H9 (cell line): Measurements from ENCODE around the gene KIF26B. TPM values are rescaled to one million over a fixed set of nuclear protein-coding genes. Genes with fewer than 3 reads are reported as not detected.

ENCODE experiments used
- DNase-seq: peaks from one replicate; pipeline ENCODE4 v3.0.0-alpha.2; 2017
- H2AFZ ChIP-seq: one replicate; pipeline ENCODE4 v1.6.1; 2013; ENCODE audit warnings: mild to moderate bottlenecking, low read length, control low read depth, moderate library complexity
- H2AK5ac ChIP-seq: 2 replicates; pipeline ENCODE4 v1.6.1; 2013; ENCODE audit warnings: low read length, control low read depth, mixed read lengths; ENCODE audit not compliant: insufficient read length
- H2BK120ac ChIP-seq: one replicate; pipeline ENCODE4 v1.6.1; 2013; ENCODE audit warnings: low read depth, mild to moderate bottlenecking, low read length, control low read depth, inconsistent platforms; ENCODE audit not compliant: poor library complexity, severe bottlenecking
- H2BK12ac ChIP-seq: 2 replicates; pipeline ENCODE4 v1.6.1; 2013; ENCODE audit warnings: low read length, control low read depth, mixed read lengths, low read depth; ENCODE audit not compliant: insufficient read length
- H2BK15ac ChIP-seq: 2 replicates; pipeline ENCODE4 v1.6.1; 2013; ENCODE audit warnings: low read depth, low read length, control low read depth
- H2BK20ac ChIP-seq: one replicate; pipeline ENCODE4 v1.6.1; 2013; ENCODE audit warnings: low read depth, mild to moderate bottlenecking, low read length, control low read depth, inconsistent platforms; ENCODE audit not compliant: poor library complexity, severe bottlenecking
- H2BK5ac ChIP-seq: 2 replicates; pipeline ENCODE4 v1.6.1; 2013; ENCODE audit warnings: low read length, control low read depth, mixed read lengths; ENCODE audit not compliant: insufficient read length
- H3K14ac ChIP-seq: 2 replicates; pipeline ENCODE4 v1.6.1; 2013; ENCODE audit warnings: low read length, control low read depth; ENCODE audit not compliant: insufficient read depth
- H3K18ac ChIP-seq: 2 replicates; pipeline ENCODE4 v1.6.1; 2013; ENCODE audit warnings: low read depth, mild to moderate bottlenecking, mixed read lengths, low read length, control low read depth; ENCODE audit not compliant: insufficient read length
- H3K23ac ChIP-seq: 2 replicates; pipeline ENCODE4 v1.6.1; 2013; ENCODE audit warnings: low read length, control low read depth, mixed read lengths, low read depth; ENCODE audit not compliant: insufficient read length
- H3K23me2 ChIP-seq: 2 replicates; pipeline ENCODE4 v1.6.1; 2013; ENCODE audit warnings: low read depth, mild to moderate bottlenecking, mixed read lengths, low read length, control low read depth; ENCODE audit not compliant: insufficient read length, poor library complexity, severe bottlenecking
- H3K27ac ChIP-seq: 2 replicates; pipeline ENCODE4 v1.5.1; 2013; ENCODE audit warnings: low read length, control low read depth, mixed read lengths, low read depth; ENCODE audit not compliant: insufficient read length
- H3K27me3 ChIP-seq: 2 replicates; pipeline ENCODE4 v1.6.1; 2013; ENCODE audit warnings: low read length, control low read depth, inconsistent platforms; ENCODE audit not compliant: insufficient read depth
- H3K4ac ChIP-seq: 2 replicates; pipeline ENCODE4 v1.6.1; 2013; ENCODE audit warnings: low read depth, mild to moderate bottlenecking, control low read depth, inconsistent platforms, low read length, moderate library complexity
- H3K4me1 ChIP-seq: 2 replicates; pipeline ENCODE4 v1.6.1; 2013; ENCODE audit warnings: low read length, control low read depth, inconsistent platforms; ENCODE audit not compliant: insufficient read depth
- H3K4me2 ChIP-seq: 2 replicates; pipeline ENCODE4 v1.6.1; 2013; ENCODE audit warnings: low read length, control low read depth, mixed read lengths; ENCODE audit not compliant: insufficient read length, insufficient read depth
- H3K56ac ChIP-seq: 2 replicates; pipeline ENCODE4 v1.6.1; 2013; ENCODE audit warnings: low read depth, mild to moderate bottlenecking, mixed read lengths, low read length, control low read depth; ENCODE audit not compliant: insufficient read length
- H3K79me1 ChIP-seq: 2 replicates; pipeline ENCODE4 v1.6.1; 2013; ENCODE audit warnings: low read depth, mild to moderate bottlenecking, moderate library complexity, low read length, control low read depth, inconsistent platforms; ENCODE audit not compliant: insufficient read depth, poor library complexity, severe bottlenecking
- H3K79me2 ChIP-seq: 2 replicates; pipeline ENCODE4 v1.6.1; 2013; ENCODE audit warnings: low read length, control low read depth, inconsistent platforms; ENCODE audit not compliant: insufficient read depth
- H3K9ac ChIP-seq: 2 replicates; pipeline ENCODE4 v1.6.1; 2013; ENCODE audit warnings: low read length, control low read depth, mixed read lengths; ENCODE audit not compliant: insufficient read length; ENCODE audit errors: extremely low read depth
- H3K9me3 ChIP-seq: one replicate; pipeline ENCODE4 v1.6.1; 2013; ENCODE audit warnings: low read depth, low read length, inconsistent platforms; ENCODE audit not compliant: control insufficient read depth
- H3T11ph ChIP-seq: one replicate; pipeline ENCODE4 v1.6.1; 2013; ENCODE audit warnings: mild to moderate bottlenecking, low read length, control low read depth, inconsistent platforms
- H4K20me1 ChIP-seq: one replicate; pipeline ENCODE4 v1.6.1; 2013; ENCODE audit not compliant: control insufficient read depth, insufficient read length, insufficient read depth
- H4K5ac ChIP-seq: 2 replicates; pipeline ENCODE4 v1.6.1; 2013; ENCODE audit warnings: low read depth, mild to moderate bottlenecking, mixed read lengths, low read length, control low read depth; ENCODE audit not compliant: insufficient read length
- H4K8ac ChIP-seq: replicated peaks from 2 replicates; pipeline ENCODE4 v1.6.1; 2013; ENCODE audit warnings: low read length, control low read depth, mixed read lengths, low read depth; ENCODE audit not compliant: insufficient read length
- H4K91ac ChIP-seq: 2 replicates; pipeline ENCODE4 v1.6.1; 2013; ENCODE audit warnings: low read depth, mild to moderate bottlenecking, moderate library complexity, mixed read lengths, low read length, control low read depth; ENCODE audit not compliant: insufficient read length
- H3K27ac Mint-ChIP-seq, 3 experiments: 2 replicates in 2 of 3; 3 replicates in 1 of 3; pipeline ENCODE4 v1.8.0; 2020 to 2021; ENCODE audit warnings: mixed read lengths in 3 of 3, mild to moderate bottlenecking in 1 of 3, moderate library complexity in 1 of 3
- H3K27me3 Mint-ChIP-seq: 2 replicates; pipeline ENCODE4 v1.8.0; 2021; ENCODE audit warnings: low read depth, mild to moderate bottlenecking, moderate library complexity, mixed read lengths
- H3K36me3 Mint-ChIP-seq, 3 experiments: 2 replicates in 2 of 3; 3 replicates in 1 of 3; pipeline ENCODE4 v1.8.0; 2020 to 2021; ENCODE audit warnings: low read depth in 3 of 3, mixed read lengths in 3 of 3; ENCODE audit not compliant: insufficient read depth in 1 of 3
- H3K4me1 Mint-ChIP-seq, 2 experiments: 2 replicates each; pipeline ENCODE4 v1.8.0; 2020; ENCODE audit warnings: mixed read lengths in 2 of 2
- H3K4me3 Mint-ChIP-seq, 2 experiments: 2 replicates in 1 of 2; 3 replicates in 1 of 2; pipeline ENCODE4 v1.8.0; 2020 to 2021; ENCODE audit warnings: mild to moderate bottlenecking in 2 of 2, mixed read lengths in 2 of 2, moderate library complexity in 1 of 2
- H3K9me3 Mint-ChIP-seq, 2 experiments: 2 replicates in 1 of 2; 3 replicates in 1 of 2; pipeline ENCODE4 v1.8.0; 2020; ENCODE audit warnings: mild to moderate bottlenecking in 2 of 2, mixed read lengths in 2 of 2, moderate library complexity in 1 of 2
- WGBS: extraction: QIAGEN DNeasy Blood & Tissue Kit; methylation state at CpG from one replicate; pipeline ENCODE4 v1.1.7; 2013; ENCODE audit warnings: missing lambda C conversion rate, low lambda C conversion rate, mixed read lengths; ENCODE audit not compliant: insufficient read length; ENCODE audit errors: extremely low coverage; 5-methylcytosine and 5-hydroxymethylcytosine counted together
- total RNA-seq: library from RNA; stranded (reverse); gene quantifications from 2 replicates; pipeline ENCODE4 v1.2.1, GENCODE V29; 2021
- TF ChIP-seq, protein P1 (sequence below): fragments of 200-600 bp; sonication (generic); conservative IDR thresholded peaks from 3 replicates; pipeline ENCODE4 v1.8.0; 2021; ENCODE audit warnings: antibody characterized with exemption, mild to moderate bottlenecking

Gene KIF26B
- total RNA-seq, 1 experiment from 2014 or later, result 0.13 TPM

- Histone ChIP-seq H3K4me1 (no peaks in the 10 kb centered on the region), H3K56ac (no peak overlapping the region), H3K18ac (no peak overlapping the region), H2BK12ac (no peak overlapping the region), H2AK5ac (no peak overlapping the region), H3K23me2 (no peaks in the 10 kb centered on the region), H2BK5ac (no peak overlapping the region), H4K8ac (no peak overlapping the region), H2BK20ac (no peak overlapping the region), H2BK120ac (no peak overlapping the region), H2AFZ (no peak overlapping the region), H4K20me1 (no peaks in the 10 kb centered on the region), H3K4me2 (no peak overlapping the region), H3K79me2 (no peaks in the 10 kb centered on the region), H3K14ac (no peak overlapping the region), H4K91ac (no peak overlapping the region), H3K23ac (no peak overlapping the region), H3K9me3 (no peaks in the 10 kb centered on the region), H3T11ph (no peak overlapping the region), H3K9ac (no peak overlapping the region), H3K27ac (no peak overlapping the region), H3K79me1 (no peaks in the 10 kb centered on the region), H3K27me3 (no peaks in the 10 kb centered on the region), H4K5ac (no peak overlapping the region), H2BK15ac (no peak overlapping the region), H3K4ac (no peak overlapping the region)
- H3K9me3 Mint-ChIP-seq, result no peaks in the 10 kb centered on the region
- WGBS, result no CpG with 5 or more reads among the region's 7 CpGs
- no peaks in the 10 kb centered on the region for H3K27me3 Mint-ChIP-seq
- H3K27ac Mint-ChIP-seq, result no peak overlapping the region
- no peaks in the 10 kb centered on the region for H3K4me1 Mint-ChIP-seq
- H3K36me3 Mint-ChIP-seq, result no peaks in the 10 kb centered on the region; a peak in 1 of 7 replicates
- TF ChIP-seq, protein P1, sequence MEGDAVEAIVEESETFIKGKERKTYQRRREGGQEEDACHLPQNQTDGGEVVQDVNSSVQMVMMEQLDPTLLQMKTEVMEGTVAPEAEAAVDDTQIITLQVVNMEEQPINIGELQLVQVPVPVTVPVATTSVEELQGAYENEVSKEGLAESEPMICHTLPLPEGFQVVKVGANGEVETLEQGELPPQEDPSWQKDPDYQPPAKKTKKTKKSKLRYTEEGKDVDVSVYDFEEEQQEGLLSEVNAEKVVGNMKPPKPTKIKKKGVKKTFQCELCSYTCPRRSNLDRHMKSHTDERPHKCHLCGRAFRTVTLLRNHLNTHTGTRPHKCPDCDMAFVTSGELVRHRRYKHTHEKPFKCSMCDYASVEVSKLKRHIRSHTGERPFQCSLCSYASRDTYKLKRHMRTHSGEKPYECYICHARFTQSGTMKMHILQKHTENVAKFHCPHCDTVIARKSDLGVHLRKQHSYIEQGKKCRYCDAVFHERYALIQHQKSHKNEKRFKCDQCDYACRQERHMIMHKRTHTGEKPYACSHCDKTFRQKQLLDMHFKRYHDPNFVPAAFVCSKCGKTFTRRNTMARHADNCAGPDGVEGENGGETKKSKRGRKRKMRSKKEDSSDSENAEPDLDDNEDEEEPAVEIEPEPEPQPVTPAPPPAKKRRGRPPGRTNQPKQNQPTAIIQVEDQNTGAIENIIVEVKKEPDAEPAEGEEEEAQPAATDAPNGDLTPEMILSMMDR, result no peak
- DNase-seq, result no peak
- no peak overlapping the region for H3K4me3 Mint-ChIP-seq
These were observed 346.8 kb downstream of the KIF26B start for GRCh38 chr1:245501633-245502032.
